GM12801 (cell line): Measurements from ENCODE around the gene KCNH1.

Experiments
- TF ChIP-seq, protein P1 (sequence below): IDR thresholded peaks from one replicate; pipeline ENCODE4 v1.5.1; 2011; ENCODE audit warnings: control low read depth; ENCODE audit not compliant: insufficient read length; ENCODE audit errors: extremely low read depth

Gene KCNH1

DNA sequence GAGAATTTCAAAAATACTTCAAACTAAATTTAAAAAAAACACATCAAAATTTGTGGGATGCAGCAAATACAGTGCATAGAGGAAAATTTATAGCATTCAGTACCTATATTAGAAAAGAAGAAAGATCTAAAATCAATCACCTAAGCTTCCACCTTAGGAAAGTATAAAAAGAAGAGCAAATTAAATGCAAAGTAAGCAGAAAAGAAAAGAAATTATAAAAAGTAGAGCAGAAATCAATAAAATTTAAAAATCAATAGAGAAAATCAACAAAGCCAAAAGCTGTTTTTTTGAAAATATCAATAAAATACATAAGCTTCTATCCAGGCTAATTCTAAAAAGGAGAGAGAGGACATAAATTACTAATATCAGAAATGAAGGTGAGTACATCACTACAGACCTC is 255.4 kb downstream of the KCNH1 start:
- TF ChIP-seq, protein P1, sequence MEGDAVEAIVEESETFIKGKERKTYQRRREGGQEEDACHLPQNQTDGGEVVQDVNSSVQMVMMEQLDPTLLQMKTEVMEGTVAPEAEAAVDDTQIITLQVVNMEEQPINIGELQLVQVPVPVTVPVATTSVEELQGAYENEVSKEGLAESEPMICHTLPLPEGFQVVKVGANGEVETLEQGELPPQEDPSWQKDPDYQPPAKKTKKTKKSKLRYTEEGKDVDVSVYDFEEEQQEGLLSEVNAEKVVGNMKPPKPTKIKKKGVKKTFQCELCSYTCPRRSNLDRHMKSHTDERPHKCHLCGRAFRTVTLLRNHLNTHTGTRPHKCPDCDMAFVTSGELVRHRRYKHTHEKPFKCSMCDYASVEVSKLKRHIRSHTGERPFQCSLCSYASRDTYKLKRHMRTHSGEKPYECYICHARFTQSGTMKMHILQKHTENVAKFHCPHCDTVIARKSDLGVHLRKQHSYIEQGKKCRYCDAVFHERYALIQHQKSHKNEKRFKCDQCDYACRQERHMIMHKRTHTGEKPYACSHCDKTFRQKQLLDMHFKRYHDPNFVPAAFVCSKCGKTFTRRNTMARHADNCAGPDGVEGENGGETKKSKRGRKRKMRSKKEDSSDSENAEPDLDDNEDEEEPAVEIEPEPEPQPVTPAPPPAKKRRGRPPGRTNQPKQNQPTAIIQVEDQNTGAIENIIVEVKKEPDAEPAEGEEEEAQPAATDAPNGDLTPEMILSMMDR: no peak

GRCh38 chr1:210876275-210876674 is 257.7 kb downstream of the KCNH1 start:
- TF ChIP-seq, protein P1: no peak

- TF ChIP-seq, protein P1: no peak
Measured at GRCh38 chr1:210866532-210866931, 267.4 kb downstream of the KCNH1 start.

DNA sequence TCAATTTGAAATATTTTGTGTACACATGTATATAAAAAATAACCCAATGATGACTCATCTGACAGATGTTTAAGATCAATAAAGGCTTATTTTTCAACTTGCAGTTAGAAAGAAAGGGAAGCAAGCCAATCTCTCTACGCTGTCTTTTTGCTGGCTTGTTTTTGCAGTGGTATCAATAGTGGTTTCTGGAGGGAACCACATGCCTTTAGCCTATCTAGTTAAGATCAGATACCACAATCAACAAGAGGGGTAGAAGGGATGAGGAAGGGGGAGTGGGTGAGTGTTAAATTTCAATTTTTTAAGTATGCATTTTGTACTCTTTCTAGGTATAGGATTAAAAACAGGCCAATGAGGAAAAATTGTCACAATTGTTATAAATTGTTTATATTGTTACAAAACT is 276.2 kb downstream of the KCNH1 start:
- TF ChIP-seq, protein P1: no peak

GRCh38 chr1:210857146-210857663 is 276.7 kb downstream of the KCNH1 start:
- TF ChIP-seq, protein P1: no peak

GRCh38 chr1:210855440-210855839 is 278.5 kb downstream of the KCNH1 start:
- TF ChIP-seq, protein P1: no peak

GRCh38 chr1:210853276-210853675 is 280.7 kb downstream of the KCNH1 start:
- TF ChIP-seq, protein P1: no peak
